ENCODE measurements around the gene MYT1. TPM values are rescaled to one million over a fixed set of nuclear protein-coding genes. Genes with fewer than 3 reads are reported as not detected.

Gene MYT1
- total RNA-seq, 2 donors from 2014 or later: 0.19 to 0.22 TPM

- DNase-seq: no peak
- TF ChIP-seq, protein P1, sequence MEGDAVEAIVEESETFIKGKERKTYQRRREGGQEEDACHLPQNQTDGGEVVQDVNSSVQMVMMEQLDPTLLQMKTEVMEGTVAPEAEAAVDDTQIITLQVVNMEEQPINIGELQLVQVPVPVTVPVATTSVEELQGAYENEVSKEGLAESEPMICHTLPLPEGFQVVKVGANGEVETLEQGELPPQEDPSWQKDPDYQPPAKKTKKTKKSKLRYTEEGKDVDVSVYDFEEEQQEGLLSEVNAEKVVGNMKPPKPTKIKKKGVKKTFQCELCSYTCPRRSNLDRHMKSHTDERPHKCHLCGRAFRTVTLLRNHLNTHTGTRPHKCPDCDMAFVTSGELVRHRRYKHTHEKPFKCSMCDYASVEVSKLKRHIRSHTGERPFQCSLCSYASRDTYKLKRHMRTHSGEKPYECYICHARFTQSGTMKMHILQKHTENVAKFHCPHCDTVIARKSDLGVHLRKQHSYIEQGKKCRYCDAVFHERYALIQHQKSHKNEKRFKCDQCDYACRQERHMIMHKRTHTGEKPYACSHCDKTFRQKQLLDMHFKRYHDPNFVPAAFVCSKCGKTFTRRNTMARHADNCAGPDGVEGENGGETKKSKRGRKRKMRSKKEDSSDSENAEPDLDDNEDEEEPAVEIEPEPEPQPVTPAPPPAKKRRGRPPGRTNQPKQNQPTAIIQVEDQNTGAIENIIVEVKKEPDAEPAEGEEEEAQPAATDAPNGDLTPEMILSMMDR (IDR thresholded peaks at IDR 0.05): no peak
- Histone ChIP-seq H3K4me3 (no peak overlapping the region), H3K9me3 (no peaks in the 10 kb centered on the region), H3K27ac (no peak overlapping the region), H3K9ac (ENCODE audit: low read depth in 2 of 2, low read length in 2 of 2) (no peak overlapping the region), H3K27me3 (no peaks in the 10 kb centered on the region), H3K4me1 (no peaks in the 10 kb centered on the region), H3K36me3 (no peaks in the 10 kb centered on the region)
- intact Hi-C loops (cut with DNase I): no loop called here
These were observed 21.7 kb upstream of the MYT1 start for GRCh38 chr20:64142590-64142989.

GRCh38 chr20:64143018-64143801, 21.0 kb upstream of the MYT1 start:
- TF ChIP-seq, protein P1 (IDR thresholded peaks at IDR 0.05): no peak

DNA sequence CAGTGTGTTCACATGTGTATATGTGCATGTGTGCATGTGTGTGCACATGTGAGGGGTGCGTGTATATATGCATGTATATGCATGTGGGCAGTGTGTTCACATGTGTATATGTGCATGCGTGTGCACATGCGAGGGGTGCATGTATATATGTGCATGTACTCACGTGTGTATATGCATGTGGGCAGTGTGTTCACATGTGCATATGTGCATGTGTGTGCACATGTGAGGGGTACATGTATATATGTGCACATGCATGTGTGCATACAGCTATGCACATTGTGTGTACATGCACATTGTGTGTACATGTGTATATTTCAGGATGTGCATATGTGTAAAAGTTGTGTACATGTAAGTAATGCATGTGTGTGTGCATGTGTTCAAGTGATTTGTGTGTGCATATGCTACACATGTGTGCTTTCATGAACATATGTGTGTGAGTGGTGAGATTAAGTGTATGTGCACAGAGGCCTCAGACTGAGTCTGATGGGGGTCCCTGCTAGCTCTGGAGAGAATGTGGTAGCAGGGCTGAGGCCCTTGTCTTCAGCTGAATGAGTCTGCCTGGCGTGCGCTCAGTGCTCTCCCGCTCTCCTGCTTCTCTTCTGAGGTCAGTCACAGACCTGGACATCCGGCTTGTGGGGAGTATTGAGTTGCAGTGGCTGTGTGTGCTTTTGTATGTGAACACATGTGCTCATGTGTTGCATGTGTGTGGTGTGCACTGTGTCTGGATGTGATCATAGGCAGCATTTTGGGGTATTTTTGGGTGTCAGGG, 19.9 kb upstream of the MYT1 start:
- no peak overlapping the region for H3K4me3 ChIP-seq
- intact Hi-C loops (cut with DNase I): no loop called here

More at GRCh38 chr20:64143018-64143801, 21.0 kb upstream of the MYT1 start:
- H3K27me3 ChIP-seq: no peaks in the 10 kb centered on the region
- no peaks in the 10 kb centered on the region for H3K36me3 ChIP-seq
- H3K4me1 ChIP-seq: no peaks in the 10 kb centered on the region
- no peak overlapping the region for H3K4me3 ChIP-seq
- no peaks in the 10 kb centered on the region for H3K9me3 ChIP-seq
- intact Hi-C loops (cut with DNase I): no loop called here
- no peak for DNase-seq
- no peak overlapping the region for H3K9ac ChIP-seq (ENCODE audit: low read depth in 2 of 2, low read length in 2 of 2)
- H3K27ac ChIP-seq: no peak overlapping the region

DNA sequence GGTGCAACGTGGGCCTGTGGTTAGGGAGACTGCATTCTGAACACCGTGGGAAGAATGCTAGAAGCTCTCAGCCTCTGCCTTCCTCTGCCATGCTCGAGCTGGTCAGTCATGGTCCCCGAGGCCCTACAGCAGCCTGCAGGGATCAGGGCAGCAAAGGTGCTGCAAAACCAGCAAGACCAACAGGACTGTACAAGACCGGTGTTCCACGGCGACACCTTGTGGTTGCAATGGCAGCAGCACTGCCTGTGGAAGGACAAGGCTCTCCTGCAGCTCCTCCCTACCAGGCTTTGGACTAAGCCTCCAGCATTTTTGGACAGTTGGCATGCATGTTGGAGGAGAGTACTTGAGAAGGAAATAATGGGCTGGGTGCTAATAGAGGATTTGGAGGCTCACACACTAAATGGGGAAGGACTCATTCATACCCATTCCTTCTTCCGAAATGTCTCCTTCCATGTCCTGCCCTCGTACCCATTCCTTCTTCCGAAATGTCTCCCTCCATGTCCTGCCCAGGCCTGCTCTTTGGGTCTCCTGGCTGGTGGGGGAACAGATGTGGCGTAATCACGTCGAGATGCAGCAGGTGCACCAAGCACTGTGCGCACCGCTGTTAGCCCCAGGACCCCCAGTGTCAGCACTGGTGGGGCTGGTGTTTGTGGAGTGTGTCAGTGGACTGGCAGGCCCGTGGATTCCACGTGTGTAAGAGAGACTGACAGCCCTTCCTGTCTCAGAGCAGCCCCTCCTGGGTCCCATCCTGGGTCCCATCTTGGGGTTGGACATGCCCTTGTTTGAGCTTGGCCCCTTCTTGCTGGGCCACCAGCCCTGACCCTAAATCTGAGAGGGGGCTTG, 18.6 kb upstream of the MYT1 start:
- H3K4me1 ChIP-seq: no peaks in the 10 kb centered on the region
- H3K4me3 ChIP-seq: no peak overlapping the region
- TF ChIP-seq, protein P1 (IDR thresholded peaks at IDR 0.05): no peak
- intact Hi-C loops (cut with DNase I): no loop called here
- no peak overlapping the region for H3K9ac ChIP-seq (ENCODE audit: low read depth in 2 of 2, low read length in 2 of 2)
- no peak overlapping the region for H3K27ac ChIP-seq
- no peaks in the 10 kb centered on the region for H3K36me3 ChIP-seq
- DNase-seq: no peak
- no peaks in the 10 kb centered on the region for H3K9me3 ChIP-seq
- H3K27me3 ChIP-seq: no peaks in the 10 kb centered on the region

More for the DNA sequence above, 19.9 kb upstream of the MYT1 start:
- H3K36me3 ChIP-seq: no peaks in the 10 kb centered on the region
- H3K4me1 ChIP-seq: no peaks in the 10 kb centered on the region
- H3K9ac ChIP-seq (ENCODE audit: low read depth in 2 of 2, low read length in 2 of 2): no peak overlapping the region
- no peak for DNase-seq
- no peaks in the 10 kb centered on the region for H3K9me3 ChIP-seq
- no peaks in the 10 kb centered on the region for H3K27me3 ChIP-seq
- TF ChIP-seq, protein P1 (IDR thresholded peaks at IDR 0.05): no peak
- H3K27ac ChIP-seq: no peak overlapping the region

DNA sequence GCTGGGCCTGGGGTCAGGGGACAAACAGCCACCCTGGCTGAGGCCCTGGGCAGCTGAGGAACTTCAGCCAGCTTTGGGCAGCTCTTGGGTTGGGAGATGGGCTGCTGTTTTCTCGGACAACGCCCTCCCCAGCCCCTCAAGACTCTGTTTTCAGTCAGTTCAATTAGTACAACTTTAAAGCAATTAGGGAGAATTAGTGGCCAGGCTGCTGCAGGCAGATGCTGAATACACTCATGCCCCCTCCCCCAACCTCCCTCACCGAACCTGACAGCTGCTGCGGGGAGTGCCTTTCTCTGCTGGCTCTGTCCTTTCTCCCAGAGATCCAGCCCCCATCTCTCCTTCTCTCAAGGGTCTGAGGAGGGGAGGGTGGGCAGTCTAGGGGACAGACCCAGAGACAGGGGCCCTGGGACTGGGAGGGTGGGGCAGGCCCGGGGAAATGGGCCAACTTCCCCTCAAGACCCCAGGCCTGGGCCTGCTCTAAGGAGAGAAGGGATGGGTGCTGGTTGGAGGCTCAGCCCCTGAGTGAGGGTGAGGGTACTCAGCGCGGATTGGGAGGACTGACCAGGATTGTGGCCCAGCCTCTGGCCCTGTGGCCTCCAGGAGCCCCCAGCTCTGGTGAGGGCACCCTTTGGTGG, 17.8 kb upstream of the MYT1 start:
- H3K36me3 ChIP-seq: no peaks in the 10 kb centered on the region
- DNase-seq: no peak
- no peak overlapping the region for H3K4me3 ChIP-seq
- H3K4me1 ChIP-seq: no peaks in the 10 kb centered on the region
- no peaks in the 10 kb centered on the region for H3K9me3 ChIP-seq
- no peak overlapping the region for H3K27ac ChIP-seq
- no peak overlapping the region for H3K9ac ChIP-seq (ENCODE audit: low read depth in 2 of 2, low read length in 2 of 2)
- no peaks in the 10 kb centered on the region for H3K27me3 ChIP-seq
- TF ChIP-seq, protein P1 (IDR thresholded peaks at IDR 0.05): no peak
- intact Hi-C loops (cut with DNase I): no loop called here

Data from colonic mucosa (tissue), 4 donors.